ENCODE results near the gene SYCP2.

GRCh38 chr20:59864726-59865125 is 68.7 kb downstream of the SYCP2 start:
- TF ChIP-seq CTCF (IDR thresholded peaks at IDR 0.05; ENCODE audit: poor library complexity), result no peak
- TF ChIP-seq EZH2 (IDR thresholded peaks at IDR 0.05; ENCODE audit: borderline replicate concordance), result no peak
- no peak for TF ChIP-seq EZH2phosphoT487 (IDR thresholded peaks at IDR 0.05; ENCODE audit: low read depth, severe bottlenecking, unreplicated experiment)
